OCI-LY7 (cell line): ENCODE data around the gene C18orf32. TPM values are rescaled to one million over a fixed set of nuclear protein-coding genes. Genes with fewer than 3 reads are reported as not detected.
"Not testable (repeated sequence)": the region's sequence is repeated elsewhere in the genome, so short reads cannot be mapped to it uniquely, and the experiment has no call there.

Experiments used
- BruUV-seq: library from RNA; stranded (reverse); fragments of 400-500 nt; replicated peaks from 2 replicates; lab custom pipeline; 2021; lab: Mats Ljungman, UMichigan
- CTCF ChIA-PET: fragments of 300-600 bp; sonication (Branson Sonifier 250); formaldehyde crosslinking; loops from one replicate; lab custom pipeline; 2022; ENCODE audit warnings: antibody characterized with exemption; ENCODE audit not compliant: unreplicated experiment; lab: Charles Lee
- POLR2A ChIA-PET: fragments of 300-600 bp; sonication (Branson Sonifier 250); formaldehyde crosslinking; loops from one replicate; lab custom pipeline; 2022; ENCODE audit warnings: antibody characterized with exemption; lab: Charles Lee
- DNase-seq: peaks from one replicate; pipeline ENCODE4 v3.0.0-alpha.2; 2015; ENCODE audit warnings: low spot score
- H2AFZ ChIP-seq: fragments of 200-600 bp; sonication (generic), shearing (Covaris generic); 2 replicates; pipeline ENCODE4 v1.6.1; 2014; ENCODE audit warnings: mild to moderate bottlenecking, antibody characterized with exemption, low read length, moderate library complexity
- H3K27ac ChIP-seq: fragments of 200-600 bp; sonication (generic); 2 replicates; pipeline ENCODE4 v1.5.1; 2014; ENCODE audit warnings: mixed run types, low read depth, mild to moderate bottlenecking, moderate library complexity, low read length, inconsistent platforms; ENCODE audit not compliant: poor library complexity, severe bottlenecking
- H3K36me3 ChIP-seq: fragments of 200-600 bp; sonication (generic); 2 replicates; pipeline ENCODE4 v1.6.1; 2014; ENCODE audit warnings: mild to moderate bottlenecking, antibody characterized with exemption, low read length, moderate library complexity, mixed read lengths; ENCODE audit not compliant: insufficient read depth
- H3K4me1 ChIP-seq: fragments of 200-600 bp; sonication (generic); 2 replicates; pipeline ENCODE4 v1.5.1; 2014; ENCODE audit warnings: mild to moderate bottlenecking, low read length; ENCODE audit not compliant: insufficient read depth, poor library complexity, severe bottlenecking
- H3K4me2 ChIP-seq: fragments of 200-600 bp; sonication (generic); 2 replicates; pipeline ENCODE4 v1.6.1; 2014; ENCODE audit warnings: mild to moderate bottlenecking, low read length
- H3K4me3 ChIP-seq: fragments of 200-600 bp; sonication (generic); 2 replicates; pipeline ENCODE4 v1.5.1; 2014; ENCODE audit warnings: mild to moderate bottlenecking, low read depth, low read length; ENCODE audit not compliant: poor library complexity, severe bottlenecking
- H3K79me2 ChIP-seq: fragments of 200-600 bp; sonication (generic); 2 replicates; pipeline ENCODE4 v1.6.1; 2016; ENCODE audit warnings: low read depth, mild to moderate bottlenecking, low read length, moderate library complexity, mixed read lengths; ENCODE audit not compliant: insufficient read depth
- H3K9me2 ChIP-seq: fragments of 200-600 bp; sonication (generic); 2 replicates; pipeline ENCODE4 v1.6.1; 2016; ENCODE audit warnings: mild to moderate bottlenecking, low read length, mixed read lengths; ENCODE audit not compliant: insufficient read depth
- H3K9me3 ChIP-seq: fragments of 200-600 bp; sonication (generic); 2 replicates; pipeline ENCODE4 v1.6.1; 2014; ENCODE audit warnings: mild to moderate bottlenecking, mixed run types, low read length, mixed read lengths
- H4K20me1 ChIP-seq: fragments of 200-600 bp; sonication (generic); 2 replicates; pipeline ENCODE4 v1.6.1; 2014; ENCODE audit warnings: mild to moderate bottlenecking, antibody characterized with exemption, low read length, moderate library complexity, mixed read lengths; ENCODE audit not compliant: insufficient read depth
- EZH2phosphoT487 ChIP-seq: fragments of 200-600 bp; sonication (generic); IDR thresholded peaks from 2 replicates; pipeline ENCODE4 v1.6.1; 2018; ENCODE audit warnings: low read depth, borderline replicate concordance, mild to moderate bottlenecking, mixed run types, antibody characterized with exemption, low read length, moderate library complexity, mixed read lengths
- intact Hi-C: fragments of 100-400 bp; cut with micrococcal nuclease; formaldehyde crosslinking; loops from one replicate; pipeline ENCODE4 v1.10.0; 2022; ENCODE audit not compliant: unreplicated experiment
- total RNA-seq, 2 experiments: library from RNA; depleted of rRNA in 1 of 2; stranded (reverse); fragments of >200 nt in 1 of 2; shearing (Covaris generic) in 1 of 2; gene quantifications; 2 replicates each; pipeline ENCODE4 v1.2.3, GENCODE V29; 2014 to 2022
- TF ChIP-seq, protein P1 (sequence below): fragments of 200-600 bp; sonication (generic); conservative IDR thresholded peaks from 2 replicates; pipeline ENCODE4 v1.5.1; 2014; ENCODE audit warnings: mild to moderate bottlenecking, antibody characterized with exemption, low read length, moderate library complexity, mixed read lengths

The C18orf32 gene
- total RNA-seq, 2 experiments from 2014 or later = 6.8 to 11.1 TPM

DNA sequence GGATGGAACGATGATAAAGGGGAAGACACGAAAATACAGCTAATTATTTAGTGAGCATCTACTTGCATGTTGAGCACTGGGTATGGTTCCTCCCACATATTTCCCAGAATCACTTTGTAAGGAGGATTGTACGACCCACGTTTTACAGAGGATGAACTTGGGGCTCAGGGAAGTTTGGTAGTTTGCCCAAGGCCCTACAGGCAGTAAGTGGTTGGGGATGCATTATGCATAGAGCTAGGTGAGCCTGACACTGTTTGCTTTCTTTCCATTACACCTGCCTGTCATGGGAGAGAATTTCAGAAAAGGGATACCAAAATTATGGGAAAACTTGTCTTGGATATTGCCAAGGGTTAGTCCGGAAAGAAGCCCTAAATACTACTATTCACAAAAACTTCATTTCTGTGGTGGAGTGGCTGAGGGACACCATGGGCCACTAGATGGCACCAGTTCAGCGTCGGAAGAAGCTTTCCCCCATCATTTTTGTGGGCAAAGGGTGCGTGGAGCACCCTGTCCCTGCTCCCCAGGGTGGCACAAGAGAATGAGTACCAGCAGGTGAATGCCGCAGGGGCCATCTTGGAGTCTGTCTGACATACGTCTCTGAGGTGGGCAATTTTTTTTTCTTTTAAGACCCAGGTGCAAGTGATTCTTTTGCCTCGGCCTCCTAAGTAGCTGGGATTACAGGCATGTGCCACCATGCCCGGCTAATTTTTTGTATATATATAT lies 23.5 kb upstream of the C18orf32 start:
- Histone ChIP-seq H3K4me2 (no peak overlapping the region), H3K36me3 (no peaks in the 10 kb centered on the region), H3K9me2 (no peaks in the 10 kb centered on the region), H3K9me3 (no peaks in the 10 kb centered on the region), H3K27ac (no peak overlapping the region), H3K79me2 (no peaks in the 10 kb centered on the region), H3K4me1 (no peaks in the 10 kb centered on the region), H3K4me3 (no peak overlapping the region), H2AFZ (no peak overlapping the region), H4K20me1 (no peaks in the 10 kb centered on the region)
- no TSS peak for BruUV-seq
- TF ChIP-seq, protein P1, sequence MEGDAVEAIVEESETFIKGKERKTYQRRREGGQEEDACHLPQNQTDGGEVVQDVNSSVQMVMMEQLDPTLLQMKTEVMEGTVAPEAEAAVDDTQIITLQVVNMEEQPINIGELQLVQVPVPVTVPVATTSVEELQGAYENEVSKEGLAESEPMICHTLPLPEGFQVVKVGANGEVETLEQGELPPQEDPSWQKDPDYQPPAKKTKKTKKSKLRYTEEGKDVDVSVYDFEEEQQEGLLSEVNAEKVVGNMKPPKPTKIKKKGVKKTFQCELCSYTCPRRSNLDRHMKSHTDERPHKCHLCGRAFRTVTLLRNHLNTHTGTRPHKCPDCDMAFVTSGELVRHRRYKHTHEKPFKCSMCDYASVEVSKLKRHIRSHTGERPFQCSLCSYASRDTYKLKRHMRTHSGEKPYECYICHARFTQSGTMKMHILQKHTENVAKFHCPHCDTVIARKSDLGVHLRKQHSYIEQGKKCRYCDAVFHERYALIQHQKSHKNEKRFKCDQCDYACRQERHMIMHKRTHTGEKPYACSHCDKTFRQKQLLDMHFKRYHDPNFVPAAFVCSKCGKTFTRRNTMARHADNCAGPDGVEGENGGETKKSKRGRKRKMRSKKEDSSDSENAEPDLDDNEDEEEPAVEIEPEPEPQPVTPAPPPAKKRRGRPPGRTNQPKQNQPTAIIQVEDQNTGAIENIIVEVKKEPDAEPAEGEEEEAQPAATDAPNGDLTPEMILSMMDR = peak; percentile 80
- TF ChIP-seq EZH2phosphoT487 = no peak
- DNase-seq = peak; percentile 48
- ChIA-PET POLR2A (interaction anchor here (0.7 kb wide), 2 partner anchors 27 to 51 kb away, joined by 3 read pairs; no protein-coding TSS in a partner anchor), CTCF (interaction anchor here (1.0 kb wide), 1 partner anchor 136 kb away, joined by 3 read pairs; no protein-coding TSS in a partner anchor)
- intact Hi-C loops = loop anchor here (1.0 kb wide), 1 partner anchor 348 kb away; no protein-coding TSS in a partner anchor

DNA sequence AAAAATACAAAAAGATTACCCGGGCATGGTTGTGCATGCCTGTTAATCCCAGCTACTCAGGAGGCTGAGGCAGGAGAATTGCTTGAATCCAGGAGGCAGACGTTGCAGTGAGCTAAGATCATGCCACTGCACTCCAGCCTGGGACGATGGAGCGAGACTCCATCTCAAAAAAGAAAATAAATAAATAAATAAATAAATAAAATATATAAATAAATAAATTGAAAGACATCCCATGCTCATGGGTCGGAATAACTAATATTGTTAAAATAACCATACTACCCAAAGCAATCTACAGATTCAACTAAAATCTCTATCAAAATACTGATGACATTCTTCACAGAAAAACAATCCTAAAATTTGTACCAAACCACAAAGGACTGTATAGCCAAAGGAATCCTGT lies 19.4 kb upstream of the C18orf32 start:
- H3K79me2 ChIP-seq, CTCF ChIA-PET, H3K4me1 ChIP-seq, H4K20me1 ChIP-seq, H3K36me3 ChIP-seq, intact Hi-C loops, DNase-seq, H3K9me3 ChIP-seq, H3K27ac ChIP-seq, POLR2A ChIA-PET, H3K9me2 ChIP-seq, H3K4me2 ChIP-seq, H2AFZ ChIP-seq, H3K4me3 ChIP-seq, BruUV-seq: not testable (repeated sequence)

DNA sequence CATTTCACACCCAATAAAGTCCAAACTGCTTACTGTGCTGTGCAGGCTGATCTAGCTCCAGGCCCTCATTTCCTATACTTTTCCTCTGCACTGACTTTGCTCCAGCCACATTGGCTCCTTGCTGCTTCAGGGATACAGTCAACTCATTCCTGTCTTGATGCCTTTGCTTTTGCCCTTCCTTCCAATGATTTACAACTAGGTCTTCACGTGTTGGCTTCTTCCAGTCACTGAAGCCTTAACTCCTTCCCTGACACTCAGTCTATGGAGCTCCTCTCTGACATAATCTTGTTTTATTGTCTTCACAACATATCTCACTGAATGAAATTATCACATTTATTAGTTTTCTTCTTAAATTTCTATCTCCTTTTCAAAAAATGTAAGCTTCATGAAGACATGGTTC lies 16.9 kb upstream of the C18orf32 start:
- peaks cover 1% of the 10 kb centered on the region for H3K4me1 ChIP-seq
- no peak overlapping the region for H3K4me3 ChIP-seq
- no peaks in the 10 kb centered on the region for H3K36me3 ChIP-seq
- H3K9me2 ChIP-seq = no peaks in the 10 kb centered on the region
- no TSS peak for BruUV-seq
- H3K79me2 ChIP-seq = no peaks in the 10 kb centered on the region
- no peak overlapping the region for H3K27ac ChIP-seq
- no peak overlapping the region for H3K4me2 ChIP-seq
- H2AFZ ChIP-seq = no peak overlapping the region
- ChIA-PET POLR2A (interaction anchor here (1.0 kb wide), 1 partner anchor 24 kb away, joined by 3 read pairs; no protein-coding TSS in a partner anchor), CTCF (no interaction called here)
- no peaks in the 10 kb centered on the region for H4K20me1 ChIP-seq
- TF ChIP-seq EZH2phosphoT487 = no peak
- TF ChIP-seq, protein P1 = no peak
- DNase-seq = no peak
- intact Hi-C loops = no loop called here
- no peaks in the 10 kb centered on the region for H3K9me3 ChIP-seq
